SK-N-MC (cell line): ENCODE data around the gene UIMC1.

ENCODE experiments used
- DNase-seq: peaks from one replicate; pipeline ENCODE4 v3.0.0-alpha.2; 2011; ENCODE audit warnings: low read depth, low spot score
- H3K27ac ChIP-seq: fragments of 200-600 bp; sonication (generic); 2 replicates; pipeline ENCODE4 v1.5.1; 2016; ENCODE audit warnings: mixed run types
- H3K36me3 ChIP-seq: fragments of 200-600 bp; sonication (generic); 2 replicates; pipeline ENCODE4 v1.6.1; 2017; ENCODE audit warnings: antibody characterized with exemption, low read length, mixed read lengths; ENCODE audit not compliant: insufficient read depth
- H3K4me3 ChIP-seq: fragments of 200-600 bp; sonication (generic); 2 replicates; pipeline ENCODE4 v1.5.1; 2016
- H3K9ac ChIP-seq: fragments of 200-600 bp; sonication (generic); 2 replicates; pipeline ENCODE4 v1.8.0; 2017; ENCODE audit warnings: mixed run types, mixed read lengths; ENCODE audit not compliant: insufficient read length
- H3K9me3 ChIP-seq: fragments of 200-600 bp; sonication (generic); 2 replicates; pipeline ENCODE4 v1.6.1; 2017; ENCODE audit warnings: low read depth, mild to moderate bottlenecking, antibody characterized with exemption, low read length, moderate library complexity, mixed read lengths
- EZH2 ChIP-seq: fragments of 200-600 bp; sonication (generic); IDR thresholded peaks from one replicate; pipeline ENCODE4 v1.6.1; 2017; ENCODE audit warnings: antibody characterized with exemption
- FOXP2 ChIP-seq: optimal IDR thresholded peaks from 2 replicates; pipeline ENCODE3; 2011; ENCODE audit warnings: mild to moderate bottlenecking, moderate library complexity; ENCODE audit not compliant: insufficient read depth; ENCODE audit errors: extremely low read length, control extremely low read depth
- POLR2AphosphoS5 ChIP-seq: IDR thresholded peaks from 2 replicates; pipeline ENCODE4 v1.6.1; 2012; ENCODE audit warnings: mild to moderate bottlenecking, low read depth, low read length, borderline replicate concordance

The UIMC1 gene

DNA sequence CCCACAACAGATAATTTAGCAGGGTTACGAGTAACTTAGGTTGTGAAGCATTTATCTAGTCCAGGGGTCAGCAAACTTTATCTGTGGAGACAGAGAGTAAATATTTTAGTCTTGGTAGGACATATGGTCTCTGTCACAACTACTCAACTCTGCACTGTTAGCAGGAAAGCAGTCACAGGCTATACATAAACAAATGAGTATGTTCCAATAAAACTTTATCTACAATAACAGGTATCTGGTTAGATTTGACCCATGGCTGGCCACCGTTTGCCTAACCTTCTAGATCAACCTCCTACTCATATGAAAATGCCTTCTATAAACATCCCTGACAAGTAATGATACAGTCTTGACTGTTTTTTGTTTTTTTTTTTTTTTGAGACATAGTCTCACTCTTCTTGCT, 94.5 kb downstream of the UIMC1 start:
- no peak overlapping the region for H3K9ac ChIP-seq
- H3K36me3 ChIP-seq = peaks cover 29% of the 10 kb centered on the region
- H3K27ac ChIP-seq = no peak overlapping the region
- H3K4me3 ChIP-seq = no peak overlapping the region
- TF ChIP-seq FOXP2 (no peak), EZH2 (no peak), POLR2AphosphoS5 (no peak)
- no peaks in the 10 kb centered on the region for H3K9me3 ChIP-seq
- DNase-seq = no peak

DNA sequence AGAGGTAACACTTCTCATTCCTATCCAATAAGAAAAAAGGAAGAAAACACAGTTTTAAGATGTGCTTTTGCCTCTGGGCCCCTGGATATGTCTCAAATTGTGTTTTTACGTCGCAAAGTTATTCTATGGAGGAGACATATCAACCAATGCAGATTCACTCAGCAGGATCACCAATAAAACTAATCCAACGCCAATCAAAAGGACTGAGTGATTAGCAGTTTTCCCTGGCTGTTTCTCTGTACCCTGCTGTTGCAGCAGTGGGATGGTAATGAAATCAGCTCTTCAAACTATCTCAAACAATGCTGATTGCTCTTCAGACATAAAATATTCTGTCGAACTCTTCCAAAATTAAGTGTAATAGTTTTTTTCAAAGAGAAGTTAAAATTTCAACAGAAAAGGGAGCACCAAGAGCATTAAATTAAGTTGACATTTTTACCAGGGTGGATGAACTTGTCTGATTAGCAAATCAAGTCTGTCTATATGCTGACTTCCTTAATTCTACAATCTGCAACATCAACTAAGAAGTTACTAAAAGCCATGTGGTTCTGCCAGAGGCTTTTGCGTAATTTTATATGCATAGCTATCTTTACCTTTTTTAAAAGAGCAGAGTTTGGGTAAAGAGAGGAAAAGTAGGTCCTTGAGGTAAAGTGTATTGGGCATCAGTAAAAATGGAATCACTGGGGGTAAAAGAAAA, 97.8 kb downstream of the UIMC1 start:
- H3K9me3 ChIP-seq = no peaks in the 10 kb centered on the region
- peaks cover 61% of the 10 kb centered on the region for H3K36me3 ChIP-seq
- peak overlapping the region; percentile 34; the same call in 1 of the 2 replicates for H3K27ac ChIP-seq
- TF ChIP-seq POLR2AphosphoS5 = no peak
- no peak for TF ChIP-seq EZH2
- no peak for TF ChIP-seq FOXP2
- no peak overlapping the region for H3K9ac ChIP-seq
- H3K4me3 ChIP-seq = no peak overlapping the region
- no peak for DNase-seq

DNA sequence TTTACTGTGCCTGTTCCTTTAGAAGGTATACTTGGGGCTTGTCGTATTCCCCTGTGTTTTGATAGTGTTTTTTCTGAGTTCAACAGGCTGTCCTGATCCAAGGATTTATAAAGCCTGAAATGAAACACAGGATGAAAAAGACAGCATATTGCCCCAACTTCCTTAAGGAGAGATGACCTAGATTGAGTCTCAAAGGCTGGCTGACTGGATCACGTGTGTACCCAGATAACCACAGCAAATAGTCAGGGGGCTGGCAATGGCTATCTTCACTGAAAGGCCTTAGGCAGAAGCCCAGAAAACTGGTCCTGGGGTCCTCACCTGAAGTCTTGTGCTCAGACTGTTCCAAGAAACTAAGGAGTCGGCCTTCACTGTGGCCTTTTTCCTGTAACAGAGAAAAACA, 99.8 kb downstream of the UIMC1 start:
- H3K9ac ChIP-seq = no peak overlapping the region
- peaks cover 72% of the 10 kb centered on the region for H3K36me3 ChIP-seq
- no peak overlapping the region for H3K4me3 ChIP-seq
- DNase-seq = no peak
- no peak for TF ChIP-seq EZH2
- no peak for TF ChIP-seq POLR2AphosphoS5
- no peak for TF ChIP-seq FOXP2
- no peak overlapping the region for H3K27ac ChIP-seq
- H3K9me3 ChIP-seq = no peaks in the 10 kb centered on the region

DNA sequence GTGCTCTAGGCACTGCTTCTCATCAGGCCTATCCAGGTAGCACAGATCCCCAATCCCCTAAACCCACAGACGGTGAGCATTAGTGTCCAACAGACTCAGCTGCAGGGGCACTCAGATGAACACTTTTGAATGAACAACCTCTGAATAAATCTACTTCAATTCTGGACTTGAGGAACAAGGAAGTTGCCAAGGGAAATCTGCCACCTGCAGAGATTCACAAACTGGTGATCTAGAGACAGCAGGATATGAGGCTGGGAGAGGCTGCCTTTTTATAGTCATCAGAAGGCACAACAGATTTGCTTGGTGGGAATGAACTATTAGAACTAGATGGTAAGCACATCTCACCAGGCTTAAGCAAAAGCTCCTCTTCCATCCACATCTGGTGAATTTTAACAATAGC, 100.5 kb downstream of the UIMC1 start:
- Histone ChIP-seq H3K9me3 (no peaks in the 10 kb centered on the region), H3K36me3 (peaks cover 69% of the 10 kb centered on the region), H3K4me3 (no peak overlapping the region), H3K27ac (no peak overlapping the region), H3K9ac (no peak overlapping the region)
- DNase-seq = no peak
- TF ChIP-seq FOXP2 (no peak), EZH2 (no peak), POLR2AphosphoS5 (no peak)

DNA sequence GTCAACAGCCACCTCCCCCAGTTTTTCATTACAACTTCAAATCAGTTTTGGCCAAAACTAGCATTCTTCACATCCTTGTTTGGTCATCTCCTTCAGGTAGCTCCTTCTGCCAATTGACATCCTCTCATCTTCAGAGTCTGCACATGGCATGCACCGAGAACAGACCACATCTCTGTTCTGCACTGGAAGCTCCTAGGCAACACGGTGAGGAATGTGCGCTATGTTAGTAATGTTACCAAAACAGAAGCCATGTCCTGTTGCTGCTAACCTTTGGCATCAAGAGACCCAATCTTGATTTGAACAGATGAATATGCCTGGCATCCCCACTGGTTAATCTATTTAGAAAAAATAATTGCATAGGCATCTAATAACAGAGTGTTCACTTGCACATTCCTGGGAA, 102.3 kb downstream of the UIMC1 start:
- Histone ChIP-seq H3K4me3 (no peak overlapping the region), H3K9ac (no peak overlapping the region), H3K9me3 (no peaks in the 10 kb centered on the region), H3K36me3 (peaks cover 63% of the 10 kb centered on the region), H3K27ac (no peak overlapping the region)
- TF ChIP-seq FOXP2 (no peak), EZH2 (no peak), POLR2AphosphoS5 (no peak)
- DNase-seq = no peak

DNA sequence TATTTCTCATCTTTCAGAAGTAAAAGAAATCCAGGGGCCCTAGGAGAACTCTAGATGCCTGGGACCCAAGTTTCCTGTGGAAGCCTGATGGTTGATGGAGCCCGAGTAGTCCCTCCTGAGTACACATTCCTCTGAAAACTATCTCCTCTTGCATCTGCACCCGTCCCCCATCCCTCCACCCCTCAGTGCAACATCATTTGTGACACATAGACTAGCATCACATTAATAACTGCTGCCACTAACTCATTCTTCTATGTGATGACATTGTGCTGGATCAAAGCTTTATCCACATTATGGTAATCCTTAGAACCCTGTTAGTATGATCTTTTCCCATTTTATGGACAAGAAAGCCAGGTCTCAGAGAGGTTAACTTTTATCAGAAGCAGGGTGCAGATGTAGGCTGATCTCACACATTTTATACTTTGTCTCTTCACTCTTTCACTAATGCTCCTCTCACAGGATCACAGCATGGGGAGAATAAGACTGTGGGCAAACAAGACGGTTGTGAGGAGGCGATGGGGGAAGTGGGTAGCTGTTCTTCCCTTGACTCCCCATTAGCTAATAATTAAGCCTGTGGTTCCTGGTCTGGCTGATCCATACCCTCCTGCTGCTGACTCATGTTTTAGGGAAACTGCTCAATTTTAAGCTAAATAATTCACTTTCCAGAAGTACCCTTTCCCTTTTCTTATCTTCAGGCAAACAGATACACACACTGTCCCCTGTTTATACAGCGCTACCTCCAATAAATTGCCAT, 103.5 kb downstream of the UIMC1 start:
- Histone ChIP-seq H3K36me3 (peaks cover 53% of the 10 kb centered on the region), H3K9ac (no peak overlapping the region), H3K9me3 (no peaks in the 10 kb centered on the region), H3K27ac (no peak overlapping the region), H3K4me3 (no peak overlapping the region)
- no peak for DNase-seq
- no peak for TF ChIP-seq EZH2

DNA sequence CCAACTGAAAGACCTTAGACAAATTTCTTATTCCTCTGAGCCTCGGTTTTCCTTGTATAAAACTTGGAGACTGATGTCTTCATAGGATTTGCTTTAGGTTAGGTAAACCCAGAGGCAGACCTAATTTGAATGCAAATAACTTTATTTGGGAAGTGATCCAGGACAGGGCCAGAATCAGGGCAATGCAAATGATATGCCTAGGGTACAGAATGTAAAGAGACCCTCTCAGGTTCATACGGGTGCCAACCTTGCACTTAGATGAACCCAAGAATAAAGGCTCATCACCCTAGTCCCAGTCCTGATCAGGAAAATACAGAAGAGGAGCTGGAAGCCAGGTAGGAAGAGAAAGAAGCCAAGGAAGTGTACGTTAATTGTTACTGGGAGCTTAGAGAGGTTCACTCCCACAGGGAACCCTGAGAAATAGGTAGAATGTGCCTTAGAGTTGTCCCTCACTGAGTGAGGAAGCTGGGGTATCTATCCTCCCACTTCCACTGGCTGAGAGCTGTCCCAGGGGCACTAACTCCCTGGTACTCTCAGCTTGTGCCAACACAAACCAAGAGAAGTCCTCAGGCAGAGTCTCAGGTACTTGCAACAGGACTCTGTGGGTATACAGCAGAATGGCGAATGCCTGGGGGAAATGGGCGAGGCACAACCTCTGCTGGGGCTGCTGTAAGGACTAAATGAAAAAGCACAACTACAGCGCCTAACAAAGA, 104.3 kb downstream of the UIMC1 start:
- H3K4me3 ChIP-seq = no peak overlapping the region
- H3K9ac ChIP-seq = no peak overlapping the region
- no peaks in the 10 kb centered on the region for H3K9me3 ChIP-seq
- peaks cover 45% of the 10 kb centered on the region for H3K36me3 ChIP-seq
- TF ChIP-seq POLR2AphosphoS5 = no peak
- TF ChIP-seq FOXP2 = no peak
- no peak for TF ChIP-seq EZH2
- DNase-seq = no peak
- no peak overlapping the region for H3K27ac ChIP-seq

DNA sequence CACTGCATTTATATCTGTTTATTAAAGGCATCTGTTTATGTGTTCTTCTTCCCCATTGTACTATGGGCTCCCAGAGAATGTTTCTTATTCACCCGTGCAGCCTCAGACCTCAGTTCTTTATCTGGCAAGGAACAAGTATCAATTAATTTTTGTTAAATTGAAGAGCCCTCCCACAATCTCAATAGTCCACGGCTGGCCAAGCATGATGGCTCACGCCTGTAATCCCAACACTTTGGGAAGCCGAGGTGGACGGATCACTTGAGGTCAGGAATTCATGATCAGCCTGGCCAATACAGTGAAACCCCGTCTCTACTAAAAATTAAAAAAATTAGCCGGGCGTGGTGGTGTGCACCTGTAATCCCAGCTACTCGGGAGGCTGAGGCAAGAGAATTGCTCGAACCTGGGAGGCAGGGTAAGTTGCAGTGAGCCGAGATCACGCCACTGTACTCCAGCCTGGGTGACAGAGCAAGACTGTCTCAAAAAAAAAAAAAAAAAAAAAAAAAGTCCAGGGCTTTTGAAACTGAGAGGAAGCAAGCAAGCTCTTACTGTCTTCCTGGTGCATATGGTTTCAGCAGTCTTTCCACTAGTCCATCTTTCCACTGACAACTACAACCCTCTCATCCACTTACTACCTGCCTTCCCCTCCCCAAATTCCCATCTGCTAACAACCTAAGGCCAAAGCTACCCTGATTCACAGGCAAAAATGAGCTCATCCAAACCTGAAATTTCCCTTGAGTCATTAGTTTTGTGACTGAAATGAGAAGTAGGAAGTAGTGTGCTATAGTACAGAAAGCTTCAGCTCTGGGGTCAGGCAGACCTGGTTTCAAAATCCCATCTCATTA, 105.1 kb downstream of the UIMC1 start:
- TF ChIP-seq EZH2 (no peak), FOXP2 (no peak), POLR2AphosphoS5 (no peak)

More for the DNA sequence above, 105.1 kb downstream of the UIMC1 start:
- no peaks in the 10 kb centered on the region for H3K9me3 ChIP-seq
- no peak overlapping the region for H3K27ac ChIP-seq
- no peak overlapping the region for H3K4me3 ChIP-seq
- no peak overlapping the region for H3K9ac ChIP-seq
- DNase-seq = no peak
- H3K36me3 ChIP-seq = peaks cover 37% of the 10 kb centered on the region
